A549 (cell line): ENCODE results near the gene PLAC1. TPM values are rescaled to one million over a fixed set of nuclear protein-coding genes. Genes with fewer than 3 reads are reported as not detected.
A peak's percentile ranks its signal among the peaks of the same experiment; 100 is the strongest.

Source experiments
- ATAC-seq, 2 experiments: fragments of 200-7000 bp in 1 of 2; fragments of >200 bp in 1 of 2; cut with Nextera tagmentation in 1 of 2; cut with Tn5 transposase in 1 of 2; 3 replicates each; pipeline versions ENCODE4 v1.8.0 to v1.9.1; 2018 to 2020; ENCODE audit warnings: mild to moderate bottlenecking in 1 of 2, moderate library complexity in 1 of 2
- CTCF ChIA-PET: fragments of 300-600 bp; sonication (Branson Sonifier 250); formaldehyde crosslinking; extraction: SDS; loops from one replicate; lab custom pipeline; 2021; ENCODE audit warnings: antibody characterized with exemption, inconsistent platforms; lab: Yijun Ruan, JAX
- POLR2A ChIA-PET: fragments of 350-600 bp; formaldehyde crosslinking; extraction: SDS; loops from one replicate; lab custom pipeline; 2021; ENCODE audit warnings: antibody characterized with exemption, inconsistent platforms; lab: Yijun Ruan, JAX
- DNase-seq, 2 experiments: peaks; one replicate each; pipeline versions ENCODE4 v3.0.0 to v3.0.0-alpha.2; 2011 to 2016; ENCODE audit warnings: low read depth in 1 of 2, low spot score in 1 of 2
- FAIRE-seq: peaks from 2 replicates; lab custom pipeline; 2011; peaks lifted over from hg19 to GRCh38; lab: Jason Lieb, UNC
- H3K27ac ChIP-seq, 2 experiments: fragments of >200 bp; sonication (Bioruptor Twin); formaldehyde crosslinking; 3 replicates each; pipeline ENCODE4 v1.5.1; 2016 to 2017
- H3K4me1 ChIP-seq: fragments of >200 bp; sonication (Bioruptor Twin); formaldehyde crosslinking; 3 replicates; pipeline ENCODE4 v1.6.1; 2016
- H3K4me2 ChIP-seq: fragments of >200 bp; sonication (Bioruptor Twin); formaldehyde crosslinking; 3 replicates; pipeline ENCODE4 v1.6.1; 2016
- H3K4me3 ChIP-seq: fragments of >200 bp; sonication (Bioruptor Twin); formaldehyde crosslinking; 3 replicates; pipeline ENCODE4 v1.5.1; 2016
- H3K9me3 ChIP-seq: fragments of >200 bp; sonication (Bioruptor Twin); formaldehyde crosslinking; 3 replicates; pipeline ENCODE4 v1.6.1; 2016
- BHLHE40 ChIP-seq: IDR thresholded peaks from 2 replicates; pipeline ENCODE4 v1.6.1; 2012; ENCODE audit warnings: low read depth, low read length, inconsistent platforms
- FOSL2 ChIP-seq, 2 experiments: fragments of 450-650 bp in 1 of 2; fragments of >200 bp in 1 of 2; sonication (Bioruptor Twin) in 1 of 2; formaldehyde crosslinking; IDR thresholded peaks; 2 replicates each; pipeline versions ENCODE4 v1.5.0 to v1.6.1; 2016 to 2020; ENCODE audit warnings: mild to moderate bottlenecking in 1 of 2, moderate library complexity in 1 of 2
- FOXS1 ChIP-seq: fragments of 250-450 bp; sonication (Bioruptor Pico); IDR thresholded peaks from 2 replicates; pipeline ENCODE4 v1.5.0; 2020; ENCODE audit warnings: mild to moderate bottlenecking, moderate library complexity
- GATA3 ChIP-seq: IDR thresholded peaks from 2 replicates; pipeline ENCODE4 v1.6.1; 2012; ENCODE audit warnings: borderline replicate concordance
- HDAC2 ChIP-seq: fragments of 200-600 bp; sonication (generic); IDR thresholded peaks from 2 replicates; pipeline ENCODE4 v1.6.1; 2016
- HOXB13 ChIP-seq: fragments of 250-450 bp; sonication (Bioruptor Pico); IDR thresholded peaks from 2 replicates; pipeline ENCODE4 v1.5.0; 2020; ENCODE audit warnings: low read depth, mild to moderate bottlenecking, moderate library complexity
- HOXB5 ChIP-seq: fragments of 250-450 bp; sonication (Bioruptor Pico); IDR thresholded peaks from 2 replicates; pipeline ENCODE4 v1.5.0; 2020; ENCODE audit warnings: mild to moderate bottlenecking, moderate library complexity
- JUN ChIP-seq, 2 experiments: fragments of >200 bp; sonication (Bioruptor Twin); formaldehyde crosslinking; IDR thresholded peaks; 2 replicates in 1 of 2; 3 replicates in 1 of 2; pipeline ENCODE4 v1.6.1; 2016 to 2017
- KDM1A ChIP-seq: fragments of 200-600 bp; sonication (generic); IDR thresholded peaks from 2 replicates; pipeline ENCODE4 v1.6.1; 2016; ENCODE audit warnings: low read depth, mild to moderate bottlenecking
- KDM5A ChIP-seq: fragments of 200-600 bp; sonication (generic); IDR thresholded peaks from 2 replicates; pipeline ENCODE4 v1.6.1; 2016; ENCODE audit warnings: antibody characterized with exemption, mild to moderate bottlenecking
- MAZ ChIP-seq: fragments of 150-350 bp; IDR thresholded peaks from 2 replicates; pipeline ENCODE4 v1.6.1; 2014; ENCODE audit warnings: antibody characterized with exemption, low read depth, low read length, borderline replicate concordance
- NR3C1 ChIP-seq: fragments of >200 bp; sonication (Bioruptor Twin); formaldehyde crosslinking; IDR thresholded peaks from 3 replicates; pipeline ENCODE4 v1.6.1; 2017
- PHF8 ChIP-seq: fragments of 200-600 bp; sonication (generic); IDR thresholded peaks from 2 replicates; pipeline ENCODE4 v1.6.1; 2016; ENCODE audit warnings: low read depth, mild to moderate bottlenecking, antibody characterized with exemption, moderate library complexity, borderline replicate concordance
- TFCP2L1 ChIP-seq: fragments of 250-450 bp; sonication (Bioruptor Pico); IDR thresholded peaks from 2 replicates; pipeline ENCODE4 v1.5.0; 2021; ENCODE audit warnings: mild to moderate bottlenecking
- ZFP36 ChIP-seq: fragments of 450-650 bp; IDR thresholded peaks from 2 replicates; pipeline ENCODE4 v1.6.1; 2014; ENCODE audit warnings: borderline replicate concordance; ENCODE audit not compliant: partially characterized antibody
- ZSCAN20 ChIP-seq: fragments of 250-450 bp; sonication (Bioruptor Pico); IDR thresholded peaks from 2 replicates; pipeline ENCODE4 v1.8.0; 2022; ENCODE audit warnings: mild to moderate bottlenecking, moderate library complexity
- WGBS: methylation state at CpG from one replicate; pipeline ENCODE4 v1.1.6; 2017; ENCODE audit errors: missing lambda C conversion rate; 5-methylcytosine and 5-hydroxymethylcytosine counted together
- polyA plus RNA-seq, 4 experiments: library from polyadenylated mRNA; depleted of rRNA in 3 of 4; stranded (reverse); fragments of >200 nt; fragmentation: RNase III in 1 of 4; extraction: RNeasy Plus Mini Kit Qiagen cat#74134 plus additional on column Dnase treatment in 1 of 4; gene quantifications; 2 replicates in 3 of 4; 3 replicates in 1 of 4; pipeline ENCODE4 v1.2.3, GENCODE V29; 2011 to 2017
- TF ChIP-seq, protein P1 (sequence below): fragments of >200 bp; sonication (Bioruptor Twin); formaldehyde crosslinking; IDR thresholded peaks from 3 replicates; pipeline ENCODE4 v1.5.1; 2016
- TF ChIP-seq, protein P2 (sequence below): fragments of 250-450 bp; sonication (Bioruptor Pico); IDR thresholded peaks from 2 replicates; pipeline ENCODE4 v1.5.0; 2021; ENCODE audit warnings: mild to moderate bottlenecking, moderate library complexity, borderline replicate concordance
- TF ChIP-seq, protein P3 (sequence below): fragments of >200 bp; sonication (Bioruptor Twin); formaldehyde crosslinking; IDR thresholded peaks from 2 replicates; pipeline ENCODE4 v1.6.1; 2016

Gene PLAC1
- polyA plus RNA-seq, 2 of the 4 experiments (the other 2 are of a cell fraction), result 0.79 to 2.6 TPM

DNA sequence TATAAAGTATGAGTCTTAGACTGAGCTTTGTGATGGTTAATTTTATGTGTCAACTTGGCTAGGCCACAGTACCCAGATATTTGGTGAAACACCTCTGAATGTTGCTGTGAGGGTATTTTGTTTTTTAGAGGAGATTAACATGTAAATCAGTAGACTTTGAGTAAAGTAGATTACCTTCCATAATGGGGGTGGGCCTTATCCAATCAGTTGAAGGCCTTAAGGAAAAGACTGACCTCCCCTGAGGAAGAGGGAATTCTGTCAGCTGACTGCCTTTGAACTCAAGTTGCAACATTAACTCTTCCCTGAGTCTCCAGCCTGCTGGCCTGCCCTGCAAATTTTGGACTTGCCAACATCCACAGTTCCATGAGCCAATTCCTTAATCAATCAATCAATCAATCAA lies 66.0 kb downstream of the PLAC1 start:
- no peak for DNase-seq
- FAIRE-seq, result peak; percentile 49
- ChIA-PET POLR2A (no interaction called here), CTCF (no interaction called here)
- Histone ChIP-seq H3K9me3 (no peaks in the 10 kb centered on the region), H3K4me1 (peaks cover 11% of the 10 kb centered on the region; the same call in 2 of the 3 replicates), H3K4me2 (no peak overlapping the region), H3K27ac (no peak overlapping the region), H3K4me3 (no peak overlapping the region)
- TF ChIP-seq NR3C1 (no peak), KDM1A (no peak), HOXB5 (no peak), TFCP2L1 (CRISPR knock-in tag) (no peak), GATA3 (no peak), JUN (IDR thresholded peaks at IDR 0.05) (no peak), ZSCAN20 (CRISPR knock-in tag) (no peak), FOXS1 (CRISPR knock-in tag) (no peak)
- ATAC-seq, result no peak

DNA sequence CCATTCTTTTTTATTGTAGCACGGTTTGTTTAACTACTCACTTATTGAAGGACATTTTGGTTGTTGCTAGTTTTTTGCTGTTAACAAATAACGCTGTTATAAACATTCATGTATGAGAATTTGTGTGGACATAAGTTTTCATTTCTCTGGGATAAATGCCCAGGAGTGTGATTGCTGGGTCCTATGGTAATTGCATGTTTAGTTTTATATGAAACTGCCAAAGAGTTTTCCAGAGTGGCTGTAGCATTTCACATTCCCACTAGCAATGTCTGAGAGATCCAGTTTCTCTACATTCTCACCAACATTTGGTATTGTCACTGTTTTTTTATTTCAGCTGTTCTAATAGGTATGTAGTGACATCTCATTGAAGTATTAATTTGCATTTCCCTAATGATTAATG lies 66.8 kb downstream of the PLAC1 start:
- POLR2A ChIA-PET, result interaction anchor here (0.6 kb wide), 1 partner anchor 21 kb away, joined by 8 read pairs; no protein-coding TSS in a partner anchor

DNA sequence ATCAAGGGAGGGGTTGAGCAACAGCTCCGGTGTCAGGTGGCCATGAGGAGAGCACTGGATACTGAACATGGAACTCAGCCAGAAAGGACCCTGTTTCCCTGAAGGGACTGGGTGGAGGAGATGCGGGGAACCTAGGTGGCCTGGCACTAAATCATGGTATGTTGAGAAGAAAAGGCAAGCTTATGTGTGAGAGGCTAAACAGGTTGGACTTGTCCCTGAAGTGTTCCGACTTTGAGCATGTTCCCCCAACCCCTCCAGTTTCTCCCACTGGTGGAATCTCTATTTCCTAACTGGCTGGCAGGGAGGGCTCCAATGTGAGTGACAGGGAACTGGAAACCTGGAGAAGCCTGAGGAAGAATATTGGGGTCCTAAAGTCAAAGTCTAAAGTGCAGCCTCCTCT lies 69.5 kb downstream of the PLAC1 start:
- H3K4me1 ChIP-seq, result peaks cover 7% of the 10 kb centered on the region; the same call in 2 of the 3 replicates
- no peak for TF ChIP-seq MAZ
- TF ChIP-seq FOSL2 (IDR thresholded peaks at IDR 0.05), result no peak
- TF ChIP-seq FOSL2 (CRISPR knock-in tag; IDR thresholded peaks at IDR 0.05), result no peak
- TF ChIP-seq PHF8, result no peak
- POLR2A ChIA-PET, result no interaction called here
- 88% methylated on average over 3 of the region's 3 CpGs for WGBS
- H3K4me3 ChIP-seq, result no peak overlapping the region
- H3K4me2 ChIP-seq, result no peak overlapping the region
- ATAC-seq, result no peak
- CTCF ChIA-PET, result interaction anchor here (0.6 kb wide), 1 partner anchor 1388 kb away, joined by 4 read pairs; no protein-coding TSS in a partner anchor
- no peak for FAIRE-seq
- no peaks in the 10 kb centered on the region for H3K9me3 ChIP-seq
- DNase-seq, result no peak
- peak overlapping the region in 1 of 2 experiments; percentile 64; a peak in 2 of 6 replicates for H3K27ac ChIP-seq

More for the DNA sequence above, 66.8 kb downstream of the PLAC1 start:
- no peak overlapping the region for H3K27ac ChIP-seq
- H3K4me1 ChIP-seq, result peaks cover 11% of the 10 kb centered on the region; the same call in 2 of the 3 replicates
- 91% methylated on average over 2 of the region's 2 CpGs for WGBS
- CTCF ChIA-PET, result no interaction called here
- DNase-seq, result no peak
- no peak overlapping the region for H3K4me3 ChIP-seq
- ATAC-seq, result no peak
- H3K4me2 ChIP-seq, result no peak overlapping the region
- TF ChIP-seq ZFP36 (no peak), KDM5A (no peak), MAZ (no peak), GATA3 (no peak), BHLHE40 (no peak), HDAC2 (no peak), HOXB13 (CRISPR knock-in tag) (no peak), HOXB5 (no peak)
- TF ChIP-seq, protein P1, sequence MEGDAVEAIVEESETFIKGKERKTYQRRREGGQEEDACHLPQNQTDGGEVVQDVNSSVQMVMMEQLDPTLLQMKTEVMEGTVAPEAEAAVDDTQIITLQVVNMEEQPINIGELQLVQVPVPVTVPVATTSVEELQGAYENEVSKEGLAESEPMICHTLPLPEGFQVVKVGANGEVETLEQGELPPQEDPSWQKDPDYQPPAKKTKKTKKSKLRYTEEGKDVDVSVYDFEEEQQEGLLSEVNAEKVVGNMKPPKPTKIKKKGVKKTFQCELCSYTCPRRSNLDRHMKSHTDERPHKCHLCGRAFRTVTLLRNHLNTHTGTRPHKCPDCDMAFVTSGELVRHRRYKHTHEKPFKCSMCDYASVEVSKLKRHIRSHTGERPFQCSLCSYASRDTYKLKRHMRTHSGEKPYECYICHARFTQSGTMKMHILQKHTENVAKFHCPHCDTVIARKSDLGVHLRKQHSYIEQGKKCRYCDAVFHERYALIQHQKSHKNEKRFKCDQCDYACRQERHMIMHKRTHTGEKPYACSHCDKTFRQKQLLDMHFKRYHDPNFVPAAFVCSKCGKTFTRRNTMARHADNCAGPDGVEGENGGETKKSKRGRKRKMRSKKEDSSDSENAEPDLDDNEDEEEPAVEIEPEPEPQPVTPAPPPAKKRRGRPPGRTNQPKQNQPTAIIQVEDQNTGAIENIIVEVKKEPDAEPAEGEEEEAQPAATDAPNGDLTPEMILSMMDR, result no peak
- TF ChIP-seq, protein P2, sequence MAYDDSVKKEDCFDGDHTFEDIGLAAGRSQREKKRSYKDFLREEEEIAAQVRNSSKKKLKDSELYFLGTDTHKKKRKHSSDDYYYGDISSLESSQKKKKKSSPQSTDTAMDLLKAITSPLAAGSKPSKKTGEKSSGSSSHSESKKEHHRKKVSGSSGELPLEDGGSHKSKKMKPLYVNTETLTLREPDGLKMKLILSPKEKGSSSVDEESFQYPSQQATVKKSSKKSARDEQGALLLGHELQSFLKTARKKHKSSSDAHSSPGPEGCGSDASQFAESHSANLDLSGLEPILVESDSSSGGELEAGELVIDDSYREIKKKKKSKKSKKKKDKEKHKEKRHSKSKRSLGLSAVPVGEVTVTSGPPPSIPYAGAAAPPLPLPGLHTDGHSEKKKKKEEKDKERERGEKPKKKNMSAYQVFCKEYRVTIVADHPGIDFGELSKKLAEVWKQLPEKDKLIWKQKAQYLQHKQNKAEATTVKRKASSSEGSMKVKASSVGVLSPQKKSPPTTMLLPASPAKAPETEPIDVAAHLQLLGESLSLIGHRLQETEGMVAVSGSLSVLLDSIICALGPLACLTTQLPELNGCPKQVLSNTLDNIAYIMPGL (CRISPR knock-in tag), result no peak
- TF ChIP-seq, protein P3, sequence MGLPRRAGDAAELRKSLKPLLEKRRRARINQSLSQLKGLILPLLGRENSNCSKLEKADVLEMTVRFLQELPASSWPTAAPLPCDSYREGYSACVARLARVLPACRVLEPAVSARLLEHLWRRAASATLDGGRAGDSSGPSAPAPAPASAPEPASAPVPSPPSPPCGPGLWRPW, result no peak
- peak; percentile 89 for FAIRE-seq
- H3K9me3 ChIP-seq, result no peaks in the 10 kb centered on the region
